ENCODE results near the gene ANTXR1.

ANTXR1 gene

GRCh38 chr2:69188182-69188900, 175.4 kb downstream of the ANTXR1 start:
- DNase-seq, result no peak

- no peak for DNase-seq
These were observed 177.9 kb downstream of the ANTXR1 start for GRCh38 chr2:69190743-69191404.

- DNase-seq, result no peak
These were observed 178.7 kb downstream of the ANTXR1 start for GRCh38 chr2:69191634-69192033.

- DNase-seq, result peak; percentile 82
These were observed 179.4 kb downstream of the ANTXR1 start for GRCh38 chr2:69192176-69192945.

GRCh38 chr2:69195706-69196105, 182.7 kb downstream of the ANTXR1 start:
- no peak for DNase-seq

- no peak for DNase-seq
These were observed 183.5 kb downstream of the ANTXR1 start for GRCh38 chr2:69196327-69197117.

- DNase-seq, result no peak
These were observed 187.1 kb downstream of the ANTXR1 start for GRCh38 chr2:69200107-69200520.

- no peak for DNase-seq
These were observed 188.3 kb downstream of the ANTXR1 start for GRCh38 chr2:69201259-69201658.

- no peak for DNase-seq
These were observed 189.3 kb downstream of the ANTXR1 start for GRCh38 chr2:69202327-69202726.

GRCh38 chr2:69203166-69203985, 190.4 kb downstream of the ANTXR1 start:
- DNase-seq, result no peak

- no peak for DNase-seq
These were observed 191.7 kb downstream of the ANTXR1 start for GRCh38 chr2:69204654-69205053.

GRCh38 chr2:69205076-69205475, 192.1 kb downstream of the ANTXR1 start:
- no peak for DNase-seq

- no peak for DNase-seq
These were observed 192.5 kb downstream of the ANTXR1 start for GRCh38 chr2:69205491-69205890.

- no peak for DNase-seq
These were observed 195.1 kb downstream of the ANTXR1 start for GRCh38 chr2:69208023-69208595.

- no peak for DNase-seq
These were observed 196.5 kb downstream of the ANTXR1 start for GRCh38 chr2:69209482-69209881.

- no peak for DNase-seq
These were observed 197.4 kb downstream of the ANTXR1 start for GRCh38 chr2:69210385-69210784.

- DNase-seq, result no peak
These were observed 198.1 kb downstream of the ANTXR1 start for GRCh38 chr2:69211048-69211447.

GRCh38 chr2:69211686-69212085, 198.7 kb downstream of the ANTXR1 start:
- DNase-seq, result no peak

GRCh38 chr2:69212238-69213028, 199.5 kb downstream of the ANTXR1 start:
- DNase-seq, result no peak

- no peak for DNase-seq
These were observed 200.2 kb downstream of the ANTXR1 start for GRCh38 chr2:69213201-69213600.

GRCh38 chr2:69213782-69214181, 200.8 kb downstream of the ANTXR1 start:
- no peak for DNase-seq

All from islet precursor cell (in vitro differentiated cells).